HUES64 (cell line): ENCODE measurements around the gene SULT4A1.
"Not testable (repeated sequence)": the region's sequence is repeated elsewhere in the genome, so short reads cannot be mapped to it uniquely, and the experiment has no call there.

Experiments
- H3K27ac ChIP-seq: 2 replicates; pipeline ENCODE4 v1.7.0; 2013; ENCODE audit warnings: low read depth, low read length, inconsistent platforms
- H3K27me3 ChIP-seq: 2 replicates; pipeline ENCODE4 v1.6.1; 2013; ENCODE audit warnings: mild to moderate bottlenecking, low read length; ENCODE audit not compliant: insufficient read depth
- H3K36me3 ChIP-seq: 2 replicates; pipeline ENCODE4 v1.6.1; 2013; ENCODE audit warnings: mild to moderate bottlenecking, low read length; ENCODE audit not compliant: insufficient read depth
- H3K4me1 ChIP-seq: 2 replicates; pipeline ENCODE4 v1.6.1; 2013; ENCODE audit warnings: mild to moderate bottlenecking, low read length, moderate library complexity; ENCODE audit not compliant: insufficient read depth
- H3K4me3 ChIP-seq: 2 replicates; pipeline ENCODE4 v1.5.1; 2013; ENCODE audit warnings: mild to moderate bottlenecking, low read length, moderate library complexity
- H3K9ac ChIP-seq: 2 replicates; pipeline ENCODE4 v1.6.1; 2013; ENCODE audit warnings: mild to moderate bottlenecking, low read depth, low read length
- H3K9me3 ChIP-seq: 2 replicates; pipeline ENCODE4 v1.6.1; 2013; ENCODE audit warnings: low read depth, low read length; ENCODE audit not compliant: insufficient read depth
- WGBS: fragments of 150-250, 120-280 bp; methylation state at CpG from one replicate; pipeline ENCODE4 v1.1.7; 2013; ENCODE audit warnings: missing lambda C conversion rate; 5-methylcytosine and 5-hydroxymethylcytosine counted together

Gene SULT4A1

DNA sequence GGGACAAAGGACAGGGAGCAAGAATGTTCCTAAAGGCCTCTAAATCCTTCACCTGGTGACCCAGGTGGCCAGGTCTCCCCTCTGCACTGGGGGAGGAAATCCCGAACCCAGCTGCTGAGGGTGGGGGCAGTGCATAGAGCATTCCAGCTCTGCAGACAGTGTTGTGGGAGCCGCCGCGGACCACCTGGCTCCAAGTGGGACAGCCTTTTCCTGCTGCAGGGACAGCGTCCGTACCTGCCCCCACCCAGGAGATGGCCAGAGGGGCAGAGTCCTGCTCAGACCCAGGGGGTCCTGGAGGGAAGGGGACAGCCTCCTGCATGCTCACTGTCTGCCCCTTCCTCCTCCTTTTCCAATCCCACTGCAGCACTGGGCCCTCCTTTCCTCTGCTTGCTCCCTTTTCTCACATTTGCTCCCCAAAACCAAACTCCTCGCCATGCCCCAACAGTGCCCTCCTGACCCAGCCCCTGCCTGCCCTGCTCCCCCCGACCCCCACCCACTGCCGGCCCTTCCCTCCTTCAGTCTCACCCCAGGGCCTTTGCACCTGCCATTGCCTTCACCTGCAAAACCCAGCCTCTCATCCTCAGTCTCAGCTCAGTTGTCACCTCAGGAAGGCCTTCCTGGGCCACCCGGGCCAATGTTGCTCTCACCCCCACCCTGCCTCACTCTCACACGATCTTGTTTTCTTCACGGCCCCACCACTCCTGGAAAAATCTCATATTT lies 16.7 kb upstream of the SULT4A1 start:
- no peaks in the 10 kb centered on the region for H3K4me1 ChIP-seq
- H3K9ac ChIP-seq, result no peak overlapping the region
- WGBS, result 82% methylated on average over 12 of the region's 12 CpGs
- peaks cover 2% of the 10 kb centered on the region; the same call in 1 of the 2 replicates for H3K9me3 ChIP-seq
- H3K27ac ChIP-seq, result no peak overlapping the region
- no peak overlapping the region for H3K4me3 ChIP-seq
- no peaks in the 10 kb centered on the region for H3K36me3 ChIP-seq
- H3K27me3 ChIP-seq, result no peaks in the 10 kb centered on the region

DNA sequence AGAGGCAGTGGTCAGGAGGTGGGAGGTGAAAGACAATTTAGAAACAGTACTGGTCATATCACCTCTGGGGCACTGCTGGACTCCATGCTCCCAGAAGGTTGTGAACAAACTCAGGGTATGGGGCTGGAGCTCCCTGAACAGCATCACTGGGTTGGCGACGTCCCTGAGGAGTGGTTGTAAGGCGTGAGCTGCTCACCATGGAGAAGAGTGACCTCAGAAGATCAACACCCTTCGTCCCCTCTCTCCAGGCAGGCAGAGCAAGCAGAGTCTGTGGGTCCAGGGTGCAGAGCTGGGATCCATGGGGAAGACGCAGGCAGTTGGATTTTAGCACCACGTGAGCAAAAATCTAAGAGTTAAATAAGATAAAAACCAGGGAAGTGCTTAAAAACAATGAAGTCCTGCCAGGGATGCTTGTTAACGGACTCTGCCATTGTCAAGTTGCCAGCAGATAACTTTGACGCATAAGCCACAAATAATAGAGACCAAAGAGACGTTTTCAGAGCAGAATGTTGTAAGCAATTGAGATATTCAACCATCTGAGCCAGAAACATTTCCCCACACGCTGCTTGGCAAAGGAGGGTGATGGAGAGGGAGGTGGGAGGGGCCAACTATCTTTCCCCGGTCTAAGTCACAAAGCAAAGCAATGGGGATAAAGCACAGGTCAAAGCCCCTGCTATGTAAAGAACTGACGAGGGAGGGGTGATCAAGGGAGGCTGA lies 15.9 kb upstream of the SULT4A1 start:
- 80% methylated on average over 12 of the region's 12 CpGs for WGBS
- H3K27me3 ChIP-seq, result no peaks in the 10 kb centered on the region

DNA sequence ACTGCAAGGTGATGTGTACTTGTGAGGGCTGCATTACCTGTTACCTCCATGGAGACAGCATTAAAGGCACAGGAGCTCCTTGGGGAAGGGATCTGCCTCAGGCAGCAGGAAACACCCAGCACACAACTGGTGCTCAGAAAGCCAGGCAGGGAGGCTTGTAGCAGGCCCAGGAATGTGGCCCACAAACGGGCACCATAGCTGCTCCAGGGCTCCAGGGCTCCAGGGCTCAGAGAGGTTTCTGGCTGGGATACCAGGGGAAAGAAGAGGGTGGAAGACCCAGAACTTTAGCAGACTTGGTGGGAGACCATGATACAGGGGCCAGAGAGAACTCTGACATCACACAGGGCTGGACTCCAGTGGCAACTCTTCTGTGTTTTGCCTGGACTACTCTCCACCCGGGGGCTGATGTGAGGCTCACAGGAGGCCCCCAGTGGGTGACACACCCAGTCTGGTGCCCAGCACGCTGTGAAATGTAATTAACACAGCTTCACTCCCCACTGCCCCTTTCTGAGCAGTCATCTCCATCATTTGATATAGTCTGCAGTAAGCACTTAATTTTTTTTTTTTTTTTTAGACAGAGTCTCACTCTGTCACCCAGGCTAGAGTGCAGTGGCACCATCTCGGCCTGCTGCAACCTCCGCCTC lies 14.7 kb upstream of the SULT4A1 start:
- no peaks in the 10 kb centered on the region for H3K4me1 ChIP-seq
- WGBS, result 90% methylated on average over 5 of the region's 5 CpGs
- H3K9me3 ChIP-seq, result peaks cover 3% of the 10 kb centered on the region; the same call in 1 of the 2 replicates
- H3K27me3 ChIP-seq, result no peaks in the 10 kb centered on the region
- H3K9ac ChIP-seq, result no peak overlapping the region
- H3K36me3 ChIP-seq, result no peaks in the 10 kb centered on the region
- H3K27ac ChIP-seq, result no peak overlapping the region
- H3K4me3 ChIP-seq, result no peak overlapping the region

More for the DNA sequence above, 15.9 kb upstream of the SULT4A1 start:
- Histone ChIP-seq H3K4me1 (no peaks in the 10 kb centered on the region), H3K27ac (no peak overlapping the region), H3K9ac (no peak overlapping the region), H3K9me3 (peaks cover 3% of the 10 kb centered on the region; the same call in 1 of the 2 replicates), H3K4me3 (no peak overlapping the region), H3K36me3 (no peaks in the 10 kb centered on the region)

GRCh38 chr22:43869799-43870198 lies 7.5 kb upstream of the SULT4A1 start:
- Histone ChIP-seq H3K36me3 (no peaks in the 10 kb centered on the region), H3K9me3 (peaks cover 13% of the 10 kb centered on the region), H3K4me1 (peaks cover 12% of the 10 kb centered on the region), H3K9ac (no peak overlapping the region), H3K4me3 (no peak overlapping the region), H3K27me3 (no peaks in the 10 kb centered on the region), H3K27ac (no peak overlapping the region)
- 97% methylated on average over 4 of the region's 5 CpGs for WGBS

- peaks cover 11% of the 10 kb centered on the region for H3K9me3 ChIP-seq
- WGBS, result 37% methylated on average over 4 of the region's 4 CpGs
- not testable (repeated sequence) for H3K4me3 ChIP-seq, H3K36me3 ChIP-seq, H3K27me3 ChIP-seq
- peaks cover 12% of the 10 kb centered on the region for H3K4me1 ChIP-seq
- H3K9ac ChIP-seq, result 0 out of 2 replicates have a peak overlapping the region, but pooled peaks have one; percentile 35
- H3K27ac ChIP-seq, result peak overlapping the region; percentile 87; the same call in 1 of the 2 replicates
Measured at GRCh38 chr22:43869001-43869400, 6.7 kb upstream of the SULT4A1 start.

GRCh38 chr22:43867839-43868635 lies 5.7 kb upstream of the SULT4A1 start:
- H3K9ac ChIP-seq, result peak overlapping the region; percentile 20; the same call in 1 of the 2 replicates
- no peaks in the 10 kb centered on the region for H3K36me3 ChIP-seq
- 9% methylated on average over 10 of the region's 11 CpGs for WGBS
- peaks cover 10% of the 10 kb centered on the region; the same call in 1 of the 2 replicates for H3K9me3 ChIP-seq
- peak overlapping the region; percentile 25 for H3K4me3 ChIP-seq
- H3K27me3 ChIP-seq, result no peaks in the 10 kb centered on the region
- peak overlapping the region; percentile 87; the same call in 1 of the 2 replicates for H3K27ac ChIP-seq
- H3K4me1 ChIP-seq, result peaks cover 12% of the 10 kb centered on the region

GRCh38 chr22:43862882-43863202 lies 529 bp upstream of the SULT4A1 start:
- H3K9me3 ChIP-seq, result no peaks in the 10 kb centered on the region
- H3K4me3 ChIP-seq, result peak overlapping the region; percentile 71
- H3K4me1 ChIP-seq, result peaks cover 17% of the 10 kb centered on the region
- H3K27me3 ChIP-seq, result peaks cover 3% of the 10 kb centered on the region; the same call in 1 of the 2 replicates
- WGBS, result 93% methylated on average over 11 of the region's 11 CpGs
- no peaks in the 10 kb centered on the region for H3K36me3 ChIP-seq
- 0 out of 2 replicates have a peak overlapping the region, but pooled peaks have one; percentile 24 for H3K9ac ChIP-seq
- no peak overlapping the region for H3K27ac ChIP-seq

DNA sequence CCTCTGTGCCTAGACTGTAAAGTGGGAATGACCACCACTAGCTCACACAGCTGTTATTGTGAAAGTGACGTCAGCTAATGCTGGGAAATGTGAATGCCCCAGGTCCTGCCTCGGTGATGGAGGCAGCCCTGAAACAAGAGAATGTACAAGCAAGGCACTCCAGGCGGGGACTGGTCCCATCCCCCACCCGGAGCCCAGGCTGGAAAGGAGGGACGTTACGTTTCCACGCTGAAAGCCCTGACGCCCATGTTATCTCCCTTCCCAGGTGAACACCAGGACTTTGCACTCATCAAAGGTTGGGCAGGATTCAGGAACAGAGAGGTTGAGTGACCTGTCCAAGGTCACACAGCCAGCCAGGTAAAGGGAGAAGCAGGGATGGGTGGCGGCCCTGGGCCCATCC lies 784 bp downstream of the SULT4A1 start:
- peak overlapping the region; percentile 71 for H3K4me3 ChIP-seq

GRCh38 chr22:43860831-43861230 lies 1.5 kb downstream of the SULT4A1 start:
- no peak overlapping the region for H3K9ac ChIP-seq
- H3K36me3 ChIP-seq, result no peaks in the 10 kb centered on the region
- H3K9me3 ChIP-seq, result peaks cover 2% of the 10 kb centered on the region; the same call in 1 of the 2 replicates
- 92% methylated on average over 12 of the region's 12 CpGs for WGBS
- H3K27me3 ChIP-seq, result peaks cover 3% of the 10 kb centered on the region; the same call in 1 of the 2 replicates
- H3K4me3 ChIP-seq, result peak overlapping the region; percentile 71; the same call in 1 of the 2 replicates
- no peak overlapping the region for H3K27ac ChIP-seq
- peaks cover 14% of the 10 kb centered on the region; the same call in 1 of the 2 replicates for H3K4me1 ChIP-seq

More for the DNA sequence above, 784 bp downstream of the SULT4A1 start:
- Histone ChIP-seq H3K27ac (no peak overlapping the region), H3K9me3 (peaks cover 2% of the 10 kb centered on the region; the same call in 1 of the 2 replicates), H3K9ac (no peak overlapping the region), H3K4me1 (peaks cover 14% of the 10 kb centered on the region; the same call in 1 of the 2 replicates), H3K36me3 (no peaks in the 10 kb centered on the region), H3K27me3 (peaks cover 3% of the 10 kb centered on the region; the same call in 1 of the 2 replicates)
- 28% methylated on average over 9 of the region's 9 CpGs for WGBS

GRCh38 chr22:43860126-43860525 lies 2.2 kb downstream of the SULT4A1 start:
- H3K9ac ChIP-seq, result no peak overlapping the region
- no peaks in the 10 kb centered on the region for H3K36me3 ChIP-seq
- H3K27me3 ChIP-seq, result peaks cover 3% of the 10 kb centered on the region; the same call in 1 of the 2 replicates
- H3K4me1 ChIP-seq, result peaks cover 14% of the 10 kb centered on the region; the same call in 1 of the 2 replicates
- peaks cover 2% of the 10 kb centered on the region; the same call in 1 of the 2 replicates for H3K9me3 ChIP-seq
- no peak overlapping the region for H3K27ac ChIP-seq
- 92% methylated on average over 11 of the region's 11 CpGs for WGBS
- H3K4me3 ChIP-seq, result no peak overlapping the region
